HG03135 (cell line): ENCODE results near the gene HTT-AS.
A peak's percentile ranks its signal among the peaks of the same experiment; 100 is the strongest.
"Not testable (repeated sequence)": the region's sequence is repeated elsewhere in the genome, so short reads cannot be mapped to it uniquely, and the experiment has no call there.

ENCODE experiments used
- ATAC-seq: cut with Tn5 transposase; IDR thresholded peaks from one replicate; pipeline ENCODE4 v1.9.1; 2021; ENCODE audit warnings: mild to moderate bottlenecking, moderate library complexity; ENCODE audit not compliant: unreplicated experiment

The HTT-AS gene

GRCh38 chr4:3054169-3054759, 20.1 kb downstream of the HTT-AS start:
- ATAC-seq = no peak

GRCh38 chr4:3051141-3051897, 23.0 kb downstream of the HTT-AS start:
- ATAC-seq = not testable (repeated sequence)

- ATAC-seq = peak; percentile 82
These were observed 26.7 kb downstream of the HTT-AS start for GRCh38 chr4:3047464-3048286.

- no peak for ATAC-seq
These were observed 27.7 kb downstream of the HTT-AS start for GRCh38 chr4:3046623-3047022.

GRCh38 chr4:3046162-3046561, 28.2 kb downstream of the HTT-AS start:
- no peak for ATAC-seq

- ATAC-seq = no peak
These were observed 29.2 kb downstream of the HTT-AS start for GRCh38 chr4:3044870-3045819.

DNA sequence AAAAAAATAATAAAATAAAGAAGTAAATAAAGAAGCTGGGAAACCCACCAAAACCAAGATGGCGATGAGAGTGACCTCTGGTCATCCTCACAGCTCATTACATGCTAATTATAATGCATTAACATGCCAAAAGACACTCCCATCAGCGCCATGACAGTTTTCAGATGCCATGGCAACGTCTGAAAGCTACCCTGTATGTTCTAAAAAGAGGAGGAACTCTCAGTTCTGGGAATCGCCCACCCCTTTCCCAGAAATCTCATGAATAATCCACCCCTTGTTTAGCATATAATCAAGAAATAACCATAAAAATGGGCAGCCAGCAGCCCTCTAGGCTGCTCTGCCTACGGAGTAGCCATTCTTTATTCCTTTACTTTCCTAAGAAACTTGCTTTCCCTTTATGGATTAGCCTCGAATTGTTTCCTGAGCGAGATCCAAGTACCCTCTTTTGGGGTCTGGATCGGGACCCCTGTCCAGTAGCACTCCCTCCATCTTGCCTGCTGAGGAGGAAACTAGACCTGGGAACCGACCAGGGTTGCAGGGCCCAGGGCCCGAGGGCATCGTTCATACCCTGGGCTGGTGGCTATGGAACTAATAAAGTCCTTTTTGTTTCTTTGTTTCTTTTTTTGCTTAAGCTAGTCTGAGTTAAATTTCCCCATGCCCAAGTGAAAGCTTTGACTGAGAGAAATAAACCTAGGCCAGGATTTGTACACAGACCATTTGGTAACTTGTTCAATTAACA, 30.9 kb downstream of the HTT-AS start:
- no peak for ATAC-seq

DNA sequence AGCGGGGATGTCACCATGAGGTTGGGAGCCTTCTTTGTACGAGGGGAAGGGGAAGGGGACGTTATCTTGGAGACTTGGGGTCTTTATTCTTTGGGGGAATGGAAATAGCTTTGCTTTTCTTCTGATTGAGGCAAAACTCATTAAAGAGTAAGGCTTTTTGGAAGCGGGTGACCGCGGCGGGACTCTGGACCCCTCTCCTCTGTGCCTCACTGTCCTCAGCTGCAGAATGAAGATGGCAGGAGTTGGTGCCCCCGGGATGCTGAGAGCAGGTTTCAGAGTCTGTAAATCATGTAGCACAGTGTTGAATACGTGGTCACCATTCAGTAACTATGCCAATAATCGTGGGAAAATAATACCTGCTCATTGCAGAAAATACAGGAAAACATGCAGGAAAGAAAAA, 32.1 kb downstream of the HTT-AS start:
- ATAC-seq = no peak

GRCh38 chr4:3041192-3042142, 32.9 kb downstream of the HTT-AS start:
- ATAC-seq = no peak

DNA sequence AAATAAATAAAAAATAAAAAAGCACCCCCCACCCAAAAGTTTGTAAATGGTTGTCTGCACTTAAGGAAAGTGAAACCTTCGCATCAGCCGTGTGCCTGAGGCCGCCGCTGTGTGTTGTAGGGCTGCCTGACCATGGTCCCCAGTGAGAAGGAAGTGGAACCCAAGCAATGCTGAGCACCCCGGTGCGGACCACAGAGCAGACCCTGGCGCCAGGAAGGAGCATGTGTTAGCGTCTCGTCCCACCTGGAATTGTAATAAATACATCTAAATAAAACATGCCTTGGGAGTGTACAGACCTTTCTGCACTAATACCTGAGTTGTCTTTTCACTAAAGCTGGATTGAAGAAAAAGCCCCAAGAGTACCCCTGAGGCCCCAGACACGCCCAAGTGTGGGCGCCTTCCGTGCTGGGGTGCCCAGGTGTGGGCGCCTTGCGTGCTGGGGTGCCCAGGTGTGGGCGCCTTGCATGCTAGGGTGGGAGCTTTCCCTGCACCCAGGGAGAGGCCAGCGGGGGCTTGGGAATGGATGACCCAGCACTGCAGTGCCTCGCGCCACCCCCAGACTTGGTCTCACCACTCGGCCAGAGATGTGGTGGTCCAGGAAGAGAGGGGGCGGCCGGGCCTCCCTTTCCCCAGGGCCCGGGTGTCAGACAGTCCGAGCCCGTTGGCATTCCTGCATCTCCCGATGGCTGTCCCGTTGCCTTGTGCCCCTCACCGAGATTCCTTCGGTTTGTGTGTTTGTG, 33.7 kb downstream of the HTT-AS start:
- no peak for ATAC-seq

DNA sequence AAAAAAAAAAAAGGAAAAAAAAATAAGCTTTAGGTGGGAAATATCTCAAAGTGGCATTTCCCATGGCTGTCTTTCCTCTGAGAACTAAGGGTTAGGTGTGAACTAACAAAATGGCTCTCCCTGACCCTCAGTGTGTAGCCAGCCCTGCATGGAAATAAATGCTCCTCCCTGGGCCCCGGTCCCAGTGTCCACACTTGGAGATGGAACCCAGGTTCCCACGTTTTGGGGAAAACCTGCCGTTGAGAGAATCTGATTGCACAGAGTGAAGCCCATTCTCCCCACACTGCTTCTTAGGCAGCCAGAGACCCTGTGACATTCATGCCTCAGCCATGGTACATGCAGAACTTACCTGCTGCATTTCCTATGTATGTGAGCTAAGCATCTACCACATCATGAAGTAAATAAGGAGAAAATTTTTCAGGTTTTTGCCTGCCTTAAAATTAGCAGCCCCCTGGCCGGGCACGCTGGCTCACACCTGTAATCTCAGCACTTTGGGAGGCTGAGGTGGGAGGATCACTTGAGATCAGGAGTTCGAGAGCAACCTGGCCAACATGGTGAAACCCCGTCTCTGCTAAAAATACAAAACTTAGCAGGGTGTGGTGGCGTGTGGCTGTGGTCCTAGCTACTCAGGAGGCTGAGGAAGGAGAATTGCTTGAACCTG, 34.5 kb downstream of the HTT-AS start:
- no peak for ATAC-seq

DNA sequence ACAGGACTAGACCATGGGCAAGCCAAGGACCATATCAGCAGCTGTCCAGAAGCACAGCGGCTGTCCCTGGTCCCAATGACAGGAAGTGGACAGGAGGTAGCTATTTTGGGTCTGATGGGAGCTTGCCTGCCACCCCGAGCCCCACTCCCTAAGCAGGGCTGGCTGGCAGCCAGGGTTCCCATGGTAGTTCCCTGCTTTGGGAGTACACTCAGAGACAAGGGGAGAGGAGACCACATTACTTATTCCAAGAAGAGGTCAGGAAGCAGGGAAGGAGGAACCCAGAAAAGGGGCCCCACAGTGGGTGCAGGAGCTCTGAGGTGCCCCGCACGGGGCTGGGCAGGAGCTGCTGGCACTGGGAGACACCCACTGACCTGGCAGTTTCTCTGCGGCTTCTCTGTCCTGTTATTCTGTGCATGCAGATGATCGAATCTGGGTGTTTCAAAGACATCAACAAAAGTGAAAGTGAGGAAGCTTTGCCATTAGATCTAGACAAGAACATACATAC, 36.3 kb downstream of the HTT-AS start:
- ATAC-seq = no peak

DNA sequence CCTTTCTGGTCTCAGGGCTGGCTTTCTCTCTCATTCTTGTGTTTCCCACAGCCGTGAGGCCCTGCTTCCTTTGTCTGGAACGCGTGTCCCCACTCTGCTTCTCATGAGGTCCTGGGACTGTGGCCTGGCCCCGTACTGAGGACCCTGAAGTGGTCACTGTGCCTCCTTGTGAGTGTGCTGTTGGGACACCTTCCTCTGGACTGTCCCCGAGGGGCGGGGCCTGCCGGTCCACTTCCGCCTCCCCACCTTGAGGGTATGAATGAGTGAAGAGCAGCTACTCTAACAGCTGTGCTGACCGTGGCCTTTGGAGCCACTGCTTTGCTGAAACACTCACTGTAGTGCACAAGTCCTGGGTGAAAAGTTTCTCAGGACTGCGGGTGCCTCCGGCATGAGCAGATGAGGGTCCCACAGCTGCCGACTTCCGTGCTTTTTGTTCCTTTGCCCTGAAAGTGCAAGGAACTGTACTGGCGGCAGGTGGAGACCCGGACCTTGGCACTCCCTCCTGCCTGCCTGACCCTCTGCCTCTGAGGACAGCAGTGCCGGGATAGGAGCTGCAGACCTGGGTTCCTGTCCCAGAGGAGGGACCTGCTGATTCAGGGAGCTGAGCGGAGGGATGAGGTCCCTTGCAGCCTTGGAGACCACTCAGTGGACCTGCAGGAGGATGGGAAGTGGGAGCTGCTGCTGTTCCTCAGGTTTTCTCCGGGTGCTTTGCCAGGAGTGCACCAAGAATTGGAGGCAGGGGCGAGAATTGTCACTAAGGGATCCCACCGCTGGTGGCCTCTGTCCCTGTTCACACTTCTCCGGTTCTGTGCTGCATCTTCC, 38.0 kb downstream of the HTT-AS start:
- ATAC-seq = no peak

DNA sequence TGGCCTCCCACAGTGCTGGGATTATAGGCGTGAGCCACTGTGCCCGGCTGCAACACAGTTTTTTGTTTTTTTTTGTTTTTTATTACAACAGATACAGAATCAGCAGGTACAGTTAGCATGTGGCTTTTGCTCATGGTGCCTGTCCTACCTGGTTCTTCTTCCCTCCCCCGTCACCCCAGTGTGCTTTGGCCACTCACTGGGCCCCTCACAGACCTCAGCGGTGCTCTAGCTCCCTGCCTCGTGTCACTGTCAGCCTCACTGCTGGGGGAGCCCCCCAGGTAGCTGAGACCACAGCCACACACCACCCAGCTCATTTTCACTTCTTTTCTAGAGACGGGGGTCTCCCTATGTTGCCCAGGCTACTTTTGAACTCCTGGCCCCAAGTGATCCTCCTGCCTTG, 38.7 kb downstream of the HTT-AS start:
- ATAC-seq = no peak

DNA sequence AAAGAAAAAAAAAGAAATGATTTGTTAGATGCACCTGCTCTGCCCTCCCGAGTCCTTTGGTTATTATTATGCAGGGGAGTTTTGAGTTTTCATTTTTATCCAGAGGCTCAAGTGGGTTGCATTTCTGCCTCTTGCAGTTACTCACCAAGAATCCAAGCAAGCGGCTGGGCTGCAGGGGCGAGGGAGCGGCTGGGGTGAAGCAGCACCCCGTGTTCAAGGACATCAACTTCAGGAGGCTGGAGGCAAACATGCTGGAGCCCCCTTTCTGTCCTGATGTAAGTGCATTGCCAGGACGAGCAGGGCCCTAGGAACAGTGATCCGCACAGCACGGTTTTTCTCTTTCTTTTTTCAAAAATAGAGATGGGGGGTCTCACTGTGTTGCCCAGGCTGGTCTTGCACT, 39.1 kb downstream of the HTT-AS start:
- ATAC-seq = no peak

- no peak for ATAC-seq
These were observed 40.1 kb downstream of the HTT-AS start for GRCh38 chr4:3034231-3034630.
